ENCODE measurements around the gene PJA1. TPM values are rescaled to one million over a fixed set of nuclear protein-coding genes. Genes with fewer than 3 reads are reported as not detected.

PJA1 gene, protein sequence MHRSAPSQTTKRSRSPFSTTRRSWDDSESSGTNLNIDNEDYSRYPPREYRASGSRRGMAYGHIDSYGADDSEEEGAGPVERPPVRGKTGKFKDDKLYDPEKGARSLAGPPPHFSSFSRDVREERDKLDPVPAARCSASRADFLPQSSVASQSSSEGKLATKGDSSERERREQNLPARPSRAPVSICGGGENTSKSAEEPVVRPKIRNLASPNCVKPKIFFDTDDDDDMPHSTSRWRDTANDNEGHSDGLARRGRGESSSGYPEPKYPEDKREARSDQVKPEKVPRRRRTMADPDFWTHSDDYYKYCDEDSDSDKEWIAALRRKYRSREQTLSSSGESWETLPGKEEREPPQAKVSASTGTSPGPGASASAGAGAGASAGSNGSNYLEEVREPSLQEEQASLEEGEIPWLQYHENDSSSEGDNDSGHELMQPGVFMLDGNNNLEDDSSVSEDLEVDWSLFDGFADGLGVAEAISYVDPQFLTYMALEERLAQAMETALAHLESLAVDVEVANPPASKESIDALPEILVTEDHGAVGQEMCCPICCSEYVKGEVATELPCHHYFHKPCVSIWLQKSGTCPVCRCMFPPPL
- polyA plus RNA-seq: 10 to 100 TPM in 2 of 3 donors, 1 to 10 TPM in 1; 9.8 to 34.3 (median 17.2) TPM

DNA sequence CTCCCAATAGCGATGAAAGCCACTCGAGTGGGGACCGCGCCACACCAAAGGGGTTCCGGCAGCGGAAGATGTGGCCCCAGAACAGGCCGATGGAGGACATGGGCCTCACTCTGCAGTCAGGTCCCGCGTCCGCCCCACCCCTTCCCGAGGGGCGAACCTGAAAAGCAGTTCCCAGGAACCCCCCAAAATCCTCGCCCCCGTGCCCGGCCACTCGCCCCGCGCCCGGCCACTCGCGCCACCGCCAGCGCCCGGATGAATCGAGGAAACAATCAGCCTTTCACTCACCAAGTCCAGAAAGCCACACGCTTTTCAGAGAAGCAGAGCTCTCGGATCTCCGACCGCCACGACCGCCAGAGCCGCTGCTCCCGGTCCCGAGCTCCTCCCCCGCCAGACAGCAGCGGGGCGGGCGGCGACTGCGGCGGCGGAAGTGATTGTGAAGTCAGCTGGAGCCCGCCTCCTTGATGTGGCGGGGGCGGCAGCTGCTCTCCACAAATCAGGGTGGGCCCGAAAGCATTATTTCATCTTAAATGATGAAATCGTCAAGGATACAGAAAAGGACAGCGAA lies at the start of gene PJA1:
Gene PJA1, minus strand, starts transcription at position 367 of the 565 bp plus-strand sequence. CDS start 2,380 bp downstream, outside the sequence.
- H3K27ac ChIP-seq (ENCODE audit: low read depth, low read length): no peak within 1 kb of the TSS

GRCh38 chrX:69214463-69214862 lies 49.2 kb upstream of the PJA1 start:
- WGBS, 3 donors: 78 to 97% (median 91%) methylated on average over 5 of the region's 5 CpGs

More for the DNA sequence above, at the start of gene PJA1:
- 1 to 25% (median 1%) methylated on average over 34 to 48 of the region's 48 CpGs for WGBS, 3 donors

DNA sequence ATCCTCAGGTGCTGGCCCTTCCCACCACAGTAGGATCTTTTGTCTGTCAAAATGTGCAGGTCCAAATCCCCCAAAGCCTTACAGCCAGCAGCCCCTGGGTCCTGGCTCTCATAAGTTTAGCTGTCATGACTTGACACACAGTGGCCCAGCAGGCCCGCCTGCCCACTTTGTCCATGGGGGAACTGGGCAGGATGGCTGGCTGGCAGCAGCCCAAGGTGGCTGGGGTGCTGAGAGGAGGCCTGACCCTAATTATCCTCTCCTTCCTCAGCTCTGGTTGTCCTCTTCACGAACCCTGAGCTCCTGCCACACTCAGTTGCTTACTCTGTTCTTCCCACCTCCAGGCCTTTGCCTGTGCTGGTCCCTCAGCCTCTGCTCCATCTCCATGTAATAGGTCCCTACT lies 46.4 kb upstream of the PJA1 start:
- H3K27ac ChIP-seq (ENCODE audit: low read depth, low read length): no peak overlapping the region
- WGBS, 3 donors: 66 to 93% (median 74%) methylated on average over 2 of the region's 2 CpGs

More at GRCh38 chrX:69214463-69214862, 49.2 kb upstream of the PJA1 start:
- no peak overlapping the region for H3K27ac ChIP-seq (ENCODE audit: low read depth, low read length)

DNA sequence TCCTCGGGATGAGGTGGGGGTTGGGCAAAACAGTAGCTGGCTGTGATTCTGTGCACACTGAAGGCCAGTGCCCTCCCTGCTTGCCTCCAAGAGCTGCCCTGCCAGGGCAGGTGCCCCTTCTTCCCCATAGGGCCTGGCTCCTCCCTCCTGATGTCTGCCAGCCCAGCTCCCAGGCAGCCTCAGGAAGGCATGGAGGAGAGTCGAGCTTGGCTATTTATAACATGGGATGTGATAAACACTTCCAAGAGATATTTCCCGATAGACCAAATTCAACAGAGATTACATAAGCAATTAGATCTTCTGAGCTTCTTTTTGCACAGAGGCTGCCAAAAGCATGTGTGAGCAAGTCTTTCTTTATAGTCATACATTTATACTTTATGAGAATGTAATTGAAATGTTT lies 45.3 kb upstream of the PJA1 start:
- H3K27ac ChIP-seq (ENCODE audit: low read depth, low read length): no peak overlapping the region
- 18 to 53% (median 36%) methylated on average over 3 of the region's 3 CpGs for WGBS, 3 donors

DNA sequence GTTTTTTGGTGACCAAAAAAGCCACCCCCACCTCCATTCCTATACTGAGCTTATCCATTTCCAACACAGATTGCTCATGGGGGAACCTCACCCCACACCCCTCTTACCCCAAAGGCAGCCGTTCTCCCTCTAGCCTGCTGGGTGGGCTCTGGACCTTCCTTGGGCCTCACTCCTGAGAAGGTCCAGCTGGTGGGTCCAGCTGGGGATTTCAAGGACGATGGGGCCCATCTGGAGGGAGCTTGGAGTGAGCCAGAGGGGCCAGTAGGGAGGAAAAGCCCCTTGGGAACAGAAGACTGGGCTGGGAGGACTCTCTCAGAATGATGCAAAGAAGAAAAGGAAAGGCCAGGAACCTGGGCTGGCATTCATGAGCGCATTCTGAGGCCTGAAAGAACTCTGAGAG lies 42.0 kb upstream of the PJA1 start:
- 70 to 82% (median 78%) methylated on average over 3 of the region's 3 CpGs for WGBS, 3 donors

DNA sequence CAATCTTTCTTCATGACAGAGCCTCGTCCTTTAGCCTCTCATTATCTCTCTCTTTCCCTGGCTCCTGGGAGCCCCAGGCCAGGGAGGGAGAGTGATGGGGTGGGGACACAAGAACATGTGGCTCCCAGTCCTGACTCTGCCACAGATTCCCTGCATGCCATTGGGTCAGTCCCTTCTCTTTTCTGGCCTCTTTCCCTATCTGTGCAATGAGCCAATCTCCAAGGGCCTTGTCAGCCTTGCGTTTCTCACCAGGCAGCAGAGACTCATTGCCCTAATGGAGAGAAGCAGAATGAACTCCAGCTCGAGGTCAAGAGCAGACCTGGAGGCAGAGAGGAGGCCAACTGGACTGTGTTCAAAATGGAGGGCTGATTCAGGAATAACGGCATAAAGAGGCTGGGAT lies 38.4 kb upstream of the PJA1 start:
- no peak overlapping the region for H3K27ac ChIP-seq (ENCODE audit: low read depth, low read length)
- 52 to 72% (median 55%) methylated on average over 4 of the region's 4 CpGs for WGBS, 3 donors

More for the DNA sequence above, 42.0 kb upstream of the PJA1 start:
- H3K27ac ChIP-seq (ENCODE audit: low read depth, low read length): no peak overlapping the region

DNA sequence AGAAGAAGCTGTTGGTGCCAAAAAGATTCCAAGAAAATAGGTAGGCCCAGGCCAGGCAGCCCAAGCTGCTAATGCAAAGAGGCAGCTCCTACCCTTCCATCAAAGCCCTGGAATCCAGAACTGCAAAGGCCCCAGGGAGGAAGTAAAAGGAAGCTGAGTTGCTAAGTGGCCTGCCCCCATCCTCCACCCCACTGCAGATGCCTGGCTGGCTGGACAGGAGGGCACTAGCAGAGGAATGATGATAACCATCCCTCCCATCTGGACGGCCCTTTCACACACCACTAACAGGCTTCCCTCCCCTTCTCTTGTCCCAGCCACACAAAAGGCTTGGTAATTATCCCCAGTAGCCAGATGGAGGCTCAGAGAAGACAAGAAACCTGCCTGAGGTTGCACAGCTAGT lies 32.4 kb upstream of the PJA1 start:
- WGBS, 3 donors: 50 to 58% (median 57%) methylated on average over 1 of the region's 1 CpG
- H3K27ac ChIP-seq (ENCODE audit: low read depth, low read length): no peak overlapping the region

- H3K27ac ChIP-seq (ENCODE audit: low read depth, low read length): no peak overlapping the region
- 64 to 94% (median 90%) methylated on average over 2 to 3 of the region's 3 CpGs for WGBS, 3 donors
Measured at GRCh38 chrX:69196666-69197065, 31.4 kb upstream of the PJA1 start.

DNA sequence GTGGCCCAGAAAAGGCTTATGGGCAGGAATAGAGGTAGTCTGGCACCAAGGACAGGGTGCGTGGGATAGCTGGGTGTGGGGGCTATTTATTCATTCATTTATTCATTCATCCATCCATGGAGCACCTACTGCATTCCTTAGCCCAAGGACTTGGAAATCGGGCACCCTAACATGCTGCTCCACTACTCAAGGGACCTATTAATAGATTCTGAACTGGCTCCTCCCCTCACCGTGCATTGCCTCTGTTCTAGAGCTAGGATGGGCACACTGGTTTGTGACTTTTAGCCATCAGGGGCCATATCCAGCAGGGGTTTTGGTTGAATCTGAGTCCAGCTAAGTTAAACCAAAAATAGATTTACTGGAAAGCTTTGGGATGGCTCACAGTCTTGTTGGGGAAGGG lies 30.6 kb upstream of the PJA1 start:
- 72 to 78% (median 76%) methylated on average over 3 of the region's 3 CpGs for WGBS, 3 donors
- no peak overlapping the region for H3K27ac ChIP-seq (ENCODE audit: low read depth, low read length)

DNA sequence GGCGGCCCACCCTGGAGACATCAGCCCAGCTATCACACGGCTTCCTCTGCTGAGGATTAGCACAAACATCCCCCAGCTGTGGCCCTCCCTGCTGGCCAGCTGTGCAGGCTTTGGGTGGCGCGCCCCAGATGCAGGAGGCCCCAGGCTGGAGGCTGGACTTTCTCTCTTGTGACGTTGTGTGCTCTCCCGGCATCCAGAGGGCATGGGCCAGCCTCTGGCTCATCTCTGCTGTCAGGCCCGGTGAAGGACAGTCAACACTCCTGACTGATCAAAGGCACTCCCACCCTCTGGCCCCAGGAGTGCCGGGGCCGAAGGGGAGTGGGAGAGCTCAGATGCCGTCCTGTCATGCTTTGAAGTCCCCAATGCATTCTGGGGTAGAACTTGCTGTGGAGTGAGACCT lies 29.9 kb upstream of the PJA1 start:
- 76 to 90% (median 79%) methylated on average over 9 to 10 of the region's 10 CpGs for WGBS, 3 donors
- no peak overlapping the region for H3K27ac ChIP-seq (ENCODE audit: low read depth, low read length)

DNA sequence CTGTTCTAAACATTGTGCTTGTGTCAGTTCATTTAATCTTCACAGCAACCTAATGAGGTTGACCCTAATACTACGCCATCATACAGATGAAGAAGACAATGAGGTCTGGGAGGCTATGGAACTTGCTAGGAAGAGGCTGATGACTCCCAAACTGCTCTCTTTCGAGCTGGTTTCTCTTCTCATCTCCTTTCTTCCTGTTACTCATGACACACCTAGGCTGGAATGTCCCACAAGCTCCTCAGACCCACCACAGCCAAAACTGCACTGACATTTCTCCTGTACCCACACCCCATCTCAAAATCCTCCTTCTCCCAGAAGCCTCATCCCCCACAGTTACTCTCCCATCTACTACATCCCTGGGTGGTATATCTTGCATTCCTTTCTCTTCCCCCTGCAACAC lies 27.4 kb upstream of the PJA1 start:
- no peak overlapping the region for H3K27ac ChIP-seq (ENCODE audit: low read depth, low read length)
- WGBS, 3 donors: 64 to 91% (median 81%) methylated on average over 2 of the region's 2 CpGs

- WGBS, 3 donors: 67 to 75% (median 68%) methylated on average over 7 to 9 of the region's 9 CpGs
- no peak overlapping the region for H3K27ac ChIP-seq (ENCODE audit: low read depth, low read length)
Measured at GRCh38 chrX:69189576-69190371, 24.5 kb upstream of the PJA1 start.

GRCh38 chrX:69186651-69187050 lies 21.4 kb upstream of the PJA1 start:
- H3K27ac ChIP-seq (ENCODE audit: low read depth, low read length): no peak overlapping the region
- 86 to 87% (median 86%) methylated on average over 1 of the region's 1 CpG for WGBS, 3 donors

DNA sequence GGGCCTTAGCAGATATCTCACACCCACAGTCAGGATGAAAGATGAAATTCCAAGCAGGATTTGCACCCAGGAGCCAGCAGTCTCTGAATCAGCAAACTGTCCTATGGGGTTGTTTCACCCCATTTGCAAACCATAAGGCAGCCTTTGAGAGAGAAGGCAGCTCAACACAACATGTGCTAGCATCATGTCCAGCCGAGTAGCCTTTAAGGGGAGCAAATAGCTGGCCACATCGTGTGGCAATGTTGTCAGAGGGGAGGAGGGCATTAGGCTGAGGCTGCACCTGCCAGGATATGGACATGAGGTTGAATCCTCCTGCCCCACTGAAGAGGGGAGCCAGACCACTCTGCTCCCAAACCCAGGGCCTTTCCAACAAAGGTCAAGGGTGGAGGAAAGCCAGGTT lies 20.6 kb upstream of the PJA1 start:
- WGBS, 3 donors: 56 to 88% (median 63%) methylated on average over 2 of the region's 2 CpGs
- no peak overlapping the region for H3K27ac ChIP-seq (ENCODE audit: low read depth, low read length)

GRCh38 chrX:69185141-69185540 lies 19.9 kb upstream of the PJA1 start:
- no peak overlapping the region for H3K27ac ChIP-seq (ENCODE audit: low read depth, low read length)
- 78 to 92% (median 90%) methylated on average over 3 of the region's 3 CpGs for WGBS, 3 donors

DNA sequence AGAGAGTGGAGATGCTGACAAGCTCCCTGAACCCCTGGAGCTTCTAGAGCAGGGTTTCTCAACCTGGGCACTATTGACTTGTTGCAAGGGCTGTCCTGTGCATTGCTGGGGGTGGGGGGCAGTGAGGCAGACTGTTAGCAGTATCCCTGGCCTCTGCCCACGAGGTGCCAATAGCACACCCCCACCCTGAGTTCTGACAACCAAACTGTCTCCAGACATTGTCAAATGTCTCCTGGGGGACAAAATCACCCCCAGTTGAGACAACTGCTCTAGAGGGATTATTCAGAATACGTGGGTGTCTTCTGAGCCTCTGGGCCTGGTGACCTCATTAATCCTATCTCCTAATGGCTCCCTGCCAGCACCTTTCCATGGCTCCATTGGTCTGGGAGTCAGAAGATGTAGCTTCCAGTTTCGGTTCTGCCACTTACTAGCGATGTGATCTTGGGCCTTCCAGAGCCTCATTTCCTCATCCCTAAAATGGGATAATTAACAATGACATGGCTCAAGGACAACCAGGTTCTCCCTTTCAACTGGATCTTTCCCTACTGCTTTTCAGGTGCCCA lies 17.6 kb upstream of the PJA1 start:
- no peak overlapping the region for H3K27ac ChIP-seq (ENCODE audit: low read depth, low read length)
- 44 to 70% (median 69%) methylated on average over 4 of the region's 4 CpGs for WGBS, 3 donors

DNA sequence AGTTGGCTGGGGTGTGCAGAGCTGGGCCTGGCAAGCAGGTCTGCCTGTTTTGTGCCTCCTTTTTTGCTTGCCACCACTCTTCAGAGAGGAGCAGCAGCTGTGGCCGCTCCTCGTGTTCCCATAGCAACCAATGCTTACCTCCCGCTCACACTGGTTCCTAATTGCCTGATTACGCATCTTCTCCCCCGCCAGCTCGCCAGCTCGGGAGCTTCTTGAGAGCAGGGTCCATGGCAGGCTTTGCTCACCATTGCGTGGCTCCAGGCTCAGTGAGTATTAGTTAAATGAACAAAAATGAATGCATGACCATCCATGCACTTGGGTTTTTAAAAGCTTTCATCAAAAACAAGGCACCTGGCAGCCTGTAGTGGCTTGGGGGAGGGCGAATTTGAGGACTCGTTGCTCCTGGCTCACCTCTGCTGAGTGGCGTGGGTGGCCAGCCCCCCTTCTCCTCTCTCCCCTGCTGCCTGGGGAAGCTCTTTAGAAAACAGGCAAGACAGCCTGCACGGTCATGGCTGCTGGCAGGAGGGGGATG lies 14.2 kb upstream of the PJA1 start:
- no peak overlapping the region for H3K27ac ChIP-seq (ENCODE audit: low read depth, low read length)
- WGBS, 3 donors: 30 to 53% (median 38%) methylated on average over 12 of the region's 12 CpGs

DNA sequence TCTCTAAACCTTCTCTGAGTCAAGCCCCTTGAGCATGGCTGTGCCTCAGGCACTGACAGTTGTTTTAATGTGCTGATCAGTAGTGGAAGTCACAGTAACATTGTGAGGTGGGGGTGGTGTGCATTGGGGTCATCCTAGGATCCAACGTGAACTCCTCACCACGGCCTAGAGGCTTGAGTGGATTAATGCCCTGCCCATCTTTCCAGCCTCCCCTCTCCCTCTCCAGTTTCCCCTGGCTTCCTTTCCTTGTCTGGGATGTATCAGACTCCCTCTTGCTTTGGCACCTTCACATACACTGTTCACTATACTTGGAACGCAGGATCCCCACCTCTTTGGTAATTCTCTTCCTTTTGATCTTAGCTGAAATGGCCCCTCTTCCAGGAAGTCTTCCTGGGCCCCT lies 13.3 kb upstream of the PJA1 start:
- no peak overlapping the region for H3K27ac ChIP-seq (ENCODE audit: low read depth, low read length)
- 82 to 89% (median 82%) methylated on average over 3 of the region's 3 CpGs for WGBS, 3 donors

Data from adipose tissue (tissue), 3 donors.